Measurements from ENCODE around the gene PLEKHA8. TPM values are rescaled to one million over a fixed set of nuclear protein-coding genes. Genes with fewer than 3 reads are reported as not detected.

Gene PLEKHA8
- total RNA-seq, 1 experiment from 2014 or later, result 8.4 TPM

GRCh38 chr7:30048582-30048981 is 20.4 kb downstream of the PLEKHA8 start:
- Histone ChIP-seq H3K9me3 (ENCODE audit: low read length) (no peaks in the 10 kb centered on the region), H3F3A (ENCODE audit: low read length, unreplicated experiment) (no peaks in the 10 kb centered on the region), H3K27me3 (ENCODE audit: low read length) (no peaks in the 10 kb centered on the region), H3K4me3 (ENCODE audit: low read length) (no peak overlapping the region), H3K9ac (ENCODE audit: low read length) (no peak overlapping the region), H3K27ac (ENCODE audit: low read length) (no peak overlapping the region), H4K20me1 (ENCODE audit: low read length) (no peaks in the 10 kb centered on the region), H3K4me2 (ENCODE audit: low read length) (no peak overlapping the region), H3K79me2 (ENCODE audit: low read length) (no peaks in the 10 kb centered on the region), H3K36me3 (ENCODE audit: low read depth, low read length) (peaks cover 9% of the 10 kb centered on the region; the same call in 1 of the 2 replicates), H3K4me1 (ENCODE audit: insufficient read depth, low read length) (no peaks in the 10 kb centered on the region), H3K9me2 (replicated peaks; ENCODE audit: low read length) (no peaks in the 10 kb centered on the region), H2AFZ (ENCODE audit: low read length) (no peak overlapping the region)
- ChIA-PET CTCF (no interaction called here), POLR2A (ENCODE audit: unreplicated experiment) (no interaction called here)
- no peak for ATAC-seq
- no peak for DNase-seq
- intact Hi-C loops (cut with micrococcal nuclease), result no loop called here
- TF ChIP-seq EZH2phosphoT487 (IDR thresholded peaks at IDR 0.05; ENCODE audit: borderline replicate concordance, low read length), result no peak
- no peak for TF ChIP-seq EZH2 (IDR thresholded peaks at IDR 0.05; ENCODE audit: low read length, unreplicated experiment)
- no peak for TF ChIP-seq CTCF (conservative IDR thresholded peaks at IDR 0.05; ENCODE audit: low read depth, low read length)
- BruUV-seq (replicated peaks), result no TSS peak

DNA sequence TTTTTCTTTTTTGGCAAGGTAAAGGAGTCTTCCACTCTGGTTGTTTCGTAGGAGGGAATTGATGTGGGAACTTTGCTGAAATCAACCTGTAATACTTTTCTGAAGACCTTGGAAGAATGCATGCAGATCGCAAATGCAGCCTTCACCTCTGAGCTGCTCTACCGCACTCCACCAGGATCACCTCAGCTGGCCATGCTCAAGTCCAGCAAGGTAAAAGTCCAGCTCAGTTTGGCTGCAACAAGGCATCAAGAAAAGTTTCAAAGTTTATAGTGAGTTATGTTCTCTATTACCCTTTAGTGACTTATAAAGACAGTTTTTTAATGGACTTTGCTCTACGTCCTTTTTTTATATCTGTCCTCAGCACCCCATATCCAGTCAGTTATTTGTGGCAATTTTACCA is 21.0 kb downstream of the PLEKHA8 start:
- no peak overlapping the region for H3K4me2 ChIP-seq (ENCODE audit: low read length)
- intact Hi-C loops (cut with micrococcal nuclease), result no loop called here
- H2AFZ ChIP-seq (ENCODE audit: low read length), result no peak overlapping the region
- no peak for ATAC-seq
- no peak overlapping the region for H3K9ac ChIP-seq (ENCODE audit: low read length)
- no peak overlapping the region for H3K27ac ChIP-seq (ENCODE audit: low read length)
- H3K9me3 ChIP-seq (ENCODE audit: low read length), result no peaks in the 10 kb centered on the region
- no peaks in the 10 kb centered on the region for H3K4me1 ChIP-seq (ENCODE audit: insufficient read depth, low read length)
- CTCF ChIA-PET, result no interaction called here
- no TSS peak for BruUV-seq (replicated peaks)
- H3F3A ChIP-seq (ENCODE audit: low read length, unreplicated experiment), result no peaks in the 10 kb centered on the region
- no peak for TF ChIP-seq EZH2phosphoT487 (IDR thresholded peaks at IDR 0.05; ENCODE audit: borderline replicate concordance, low read length)
- TF ChIP-seq EZH2 (IDR thresholded peaks at IDR 0.05; ENCODE audit: low read length, unreplicated experiment), result no peak
- TF ChIP-seq CTCF (conservative IDR thresholded peaks at IDR 0.05; ENCODE audit: low read depth, low read length), result no peak
- H3K79me2 ChIP-seq (ENCODE audit: low read length), result no peaks in the 10 kb centered on the region
- no peak overlapping the region for H3K4me3 ChIP-seq (ENCODE audit: low read length)
- DNase-seq, result no peak
- POLR2A ChIA-PET (ENCODE audit: unreplicated experiment), result no interaction called here
- no peaks in the 10 kb centered on the region for H3K27me3 ChIP-seq (ENCODE audit: low read length)
- H3K36me3 ChIP-seq (ENCODE audit: low read depth, low read length), result peaks cover 9% of the 10 kb centered on the region; the same call in 1 of the 2 replicates
- H3K9me2 ChIP-seq (replicated peaks; ENCODE audit: low read length), result no peaks in the 10 kb centered on the region
- H4K20me1 ChIP-seq (ENCODE audit: low read length), result no peaks in the 10 kb centered on the region

- CTCF ChIA-PET, result no interaction called here
- intact Hi-C loops (cut with micrococcal nuclease), result no loop called here
- H3K9me2 ChIP-seq (replicated peaks; ENCODE audit: low read length), result no peaks in the 10 kb centered on the region
- H3K79me2 ChIP-seq (ENCODE audit: low read length), result no peaks in the 10 kb centered on the region
- H3K27ac ChIP-seq (ENCODE audit: low read length), result no peak overlapping the region
- H2AFZ ChIP-seq (ENCODE audit: low read length), result no peak overlapping the region
- H4K20me1 ChIP-seq (ENCODE audit: low read length), result no peaks in the 10 kb centered on the region
- TF ChIP-seq EZH2 (IDR thresholded peaks at IDR 0.05; ENCODE audit: low read length, unreplicated experiment) (no peak), CTCF (conservative IDR thresholded peaks at IDR 0.05; ENCODE audit: low read depth, low read length) (no peak), EZH2phosphoT487 (IDR thresholded peaks at IDR 0.05; ENCODE audit: borderline replicate concordance, low read length) (no peak)
- no peak overlapping the region for H3K9ac ChIP-seq (ENCODE audit: low read length)
- no peaks in the 10 kb centered on the region for H3K4me1 ChIP-seq (ENCODE audit: insufficient read depth, low read length)
- no TSS peak for BruUV-seq (replicated peaks)
- DNase-seq (no peak), ATAC-seq (no peak)
- no peaks in the 10 kb centered on the region for H3F3A ChIP-seq (ENCODE audit: low read length, unreplicated experiment)
- peaks cover 3% of the 10 kb centered on the region; the same call in 1 of the 2 replicates for H3K36me3 ChIP-seq (ENCODE audit: low read depth, low read length)
- no peak overlapping the region for H3K4me3 ChIP-seq (ENCODE audit: low read length)
- POLR2A ChIA-PET (ENCODE audit: unreplicated experiment), result no interaction called here
- no peaks in the 10 kb centered on the region for H3K27me3 ChIP-seq (ENCODE audit: low read length)
- H3K4me2 ChIP-seq (ENCODE audit: low read length), result no peak overlapping the region
- H3K9me3 ChIP-seq (ENCODE audit: low read length), result no peaks in the 10 kb centered on the region
Observed at GRCh38 chr7:30053068-30053467, 24.9 kb downstream of the PLEKHA8 start.

All from PC-3 (cell line).